Measurements from ENCODE around the gene DPF3. TPM values are rescaled to one million over a fixed set of nuclear protein-coding genes. Genes with fewer than 3 reads are reported as not detected.

DPF3 gene
- total and polyA plus RNA-seq, 2 of the 13 experiments (the other 11 are each of a cell fraction or from before 2014, with no cell fraction given): 0.09 to 0.60 TPM

DNA sequence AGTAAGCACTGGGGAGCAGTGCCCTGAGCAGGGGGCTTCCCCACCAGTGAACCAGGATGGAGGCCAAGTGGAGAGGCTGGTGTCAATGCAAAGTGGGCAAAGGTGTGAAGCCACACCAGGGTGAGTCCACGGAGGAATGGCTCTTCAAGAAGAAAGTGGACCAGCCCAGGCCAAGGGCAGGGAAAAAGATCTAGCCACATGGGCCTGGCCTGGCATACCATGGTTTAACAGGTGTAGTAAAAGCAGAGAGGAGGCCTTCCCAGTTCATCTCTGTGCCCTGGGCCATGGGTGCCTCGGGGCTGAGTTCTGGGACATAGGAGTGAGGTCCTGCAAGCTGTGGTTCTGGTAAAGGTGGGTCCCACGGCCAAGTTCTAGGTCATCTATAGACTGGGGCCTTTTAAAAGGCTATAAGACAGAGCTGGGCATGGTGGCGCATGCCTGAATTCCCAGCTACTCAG is 153.4 kb downstream of the DPF3 start (continued):
- TF ChIP-seq, protein P1, sequence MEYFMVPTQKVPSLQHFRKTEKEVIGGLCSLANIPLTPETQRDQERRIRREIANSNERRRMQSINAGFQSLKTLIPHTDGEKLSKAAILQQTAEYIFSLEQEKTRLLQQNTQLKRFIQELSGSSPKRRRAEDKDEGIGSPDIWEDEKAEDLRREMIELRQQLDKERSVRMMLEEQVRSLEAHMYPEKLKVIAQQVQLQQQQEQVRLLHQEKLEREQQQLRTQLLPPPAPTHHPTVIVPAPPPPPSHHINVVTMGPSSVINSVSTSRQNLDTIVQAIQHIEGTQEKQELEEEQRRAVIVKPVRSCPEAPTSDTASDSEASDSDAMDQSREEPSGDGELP (IDR thresholded peaks at IDR 0.05; ENCODE audit: borderline replicate concordance, low read depth): no peak
- TF ChIP-seq ZNF616 (CRISPR knock-in tag; IDR thresholded peaks at IDR 0.05; ENCODE audit: low read depth) (no peak), NFRKB (IDR thresholded peaks at IDR 0.05) (no peak), ZNF180 (CRISPR knock-in tag; IDR thresholded peaks at IDR 0.05; ENCODE audit: borderline replicate concordance, low read depth) (no peak)

DNA sequence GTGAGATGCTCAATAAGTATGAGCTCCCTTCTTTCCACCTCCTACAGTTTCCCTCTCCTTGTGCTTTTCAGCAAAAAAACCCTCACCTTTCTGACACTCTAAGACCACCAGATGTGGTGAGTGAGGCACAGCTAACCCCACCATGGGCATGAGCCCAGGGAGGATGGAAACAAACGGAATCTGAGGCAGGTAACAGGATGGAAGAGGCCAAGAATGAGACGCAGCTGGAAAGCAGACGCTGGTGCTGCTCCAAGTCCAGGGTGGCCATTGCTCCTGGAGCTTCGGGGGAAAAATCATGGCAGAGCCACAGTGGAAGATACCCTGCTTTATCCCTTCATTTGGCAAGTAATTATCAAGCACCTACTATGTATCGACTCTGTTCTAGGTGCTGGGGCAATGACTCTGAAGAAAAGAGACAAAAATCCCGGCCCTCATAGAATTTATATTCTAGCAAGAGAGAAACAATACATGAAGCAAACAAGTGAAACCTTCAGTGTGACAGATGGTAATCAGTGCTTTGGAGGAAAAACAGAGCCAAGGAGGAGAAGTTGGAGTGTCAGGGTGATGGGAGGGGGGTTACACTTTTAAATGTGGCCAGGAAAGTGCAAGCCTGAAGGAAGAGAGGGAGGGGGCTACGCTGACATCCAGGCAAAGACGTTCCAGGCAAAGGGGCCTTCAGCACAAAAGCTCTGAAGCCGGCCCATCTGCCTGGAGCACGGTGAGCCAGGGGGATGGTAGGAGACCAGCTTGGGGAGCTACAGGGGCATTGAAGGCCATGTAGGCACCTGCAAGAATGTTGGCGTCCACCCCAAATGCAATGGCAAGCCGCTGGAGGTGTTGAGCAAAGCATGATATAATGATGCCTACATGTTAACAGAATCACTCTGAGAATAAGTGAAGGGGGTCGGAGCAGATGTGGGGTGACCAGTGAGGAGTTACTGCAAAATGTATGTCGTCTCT is 154.2 kb downstream of the DPF3 start:
- ChIA-PET CTCF (ENCODE audit: low intra/inter-chr PET ratio, low total read pairs) (no interaction called here), POLR2A (no interaction called here)
- ATAC-seq (no peak), DNase-seq (ENCODE audit: low spot score) (no peak), FAIRE-seq (no peak)
- Histone ChIP-seq H3K36me3 (replicated peaks in 1 of 2; ENCODE audit: control insufficient read depth in 1 of 2, insufficient read depth in 2 of 2, low read length in 2 of 2) (no peaks in the 10 kb centered on the region), H4K20me1 (ENCODE audit: insufficient read depth, low read length) (no peaks in the 10 kb centered on the region), H3K4me2 (ENCODE audit: low read depth, low read length) (no peak overlapping the region), H3K27me3 (ENCODE audit: control insufficient read depth in 1 of 2, insufficient read depth in 2 of 2, low read length in 2 of 2) (peaks cover 0 to 19% of the 10 kb centered on the region in 2 experiments; a peak in 3 of 5 replicates), H3K9me3 (ENCODE audit: low read length) (no peaks in the 10 kb centered on the region), H3K4me1 (ENCODE audit: insufficient read depth, low read length) (no peaks in the 10 kb centered on the region), H2AFZ (ENCODE audit: low read length) (no peak overlapping the region), H3K79me2 (ENCODE audit: insufficient read depth, low read length) (no peaks in the 10 kb centered on the region), H3K9ac (ENCODE audit: insufficient read depth, low read depth, low read length) (no peak overlapping the region), H3K4me3 (replicated peaks in 1 of 3; ENCODE audit: insufficient read depth in 1 of 3, low read depth in 2 of 3, low read length in 3 of 3) (no peak overlapping the region), H3K27ac (ENCODE audit: extremely low read length, insufficient read depth, low read length) (no peak overlapping the region)
- intact Hi-C loops (cut with micrococcal nuclease; ENCODE audit: unreplicated experiment): no loop called here
- in situ Hi-C loops (cut with HindIII; ENCODE audit: extremely low pct_ligation_motif_present, low pct_unique_long_range_greater_than_20kb): no loop called here
- no TSS peak for BruUV-seq (replicated peaks)
- WGBS (ENCODE audit: low lambda C conversion rate): 33% methylated on average over 14 of the region's 14 CpGs
- TF ChIP-seq ZNF441 (CRISPR knock-in tag; IDR thresholded peaks at IDR 0.05; ENCODE audit: borderline replicate concordance) (no peak), SIX1 (CRISPR knock-in tag; IDR thresholded peaks at IDR 0.05; ENCODE audit: borderline replicate concordance) (no peak), TCF7 (IDR thresholded peaks at IDR 0.05; ENCODE audit: low read depth) (no peak), GZF1 (CRISPR knock-in tag; IDR thresholded peaks at IDR 0.05) (no peak), ZSCAN21 (CRISPR knock-in tag; IDR thresholded peaks at IDR 0.05; ENCODE audit: borderline replicate concordance) (no peak), ZNF121 (CRISPR knock-in tag; IDR thresholded peaks at IDR 0.05) (no peak), FOXM1 (CRISPR knock-in tag; IDR thresholded peaks at IDR 0.05) (no peak), TBX2 (CRISPR knock-in tag; IDR thresholded peaks at IDR 0.05; ENCODE audit: borderline replicate concordance) (no peak), ZNF382 (CRISPR knock-in tag; IDR thresholded peaks at IDR 0.05; ENCODE audit: borderline replicate concordance) (no peak)
- TF ChIP-seq, protein P2, sequence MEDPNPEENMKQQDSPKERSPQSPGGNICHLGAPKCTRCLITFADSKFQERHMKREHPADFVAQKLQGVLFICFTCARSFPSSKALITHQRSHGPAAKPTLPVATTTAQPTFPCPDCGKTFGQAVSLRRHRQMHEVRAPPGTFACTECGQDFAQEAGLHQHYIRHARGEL (CRISPR knock-in tag; IDR thresholded peaks at IDR 0.05): no peak
- TF ChIP-seq, protein P3, sequence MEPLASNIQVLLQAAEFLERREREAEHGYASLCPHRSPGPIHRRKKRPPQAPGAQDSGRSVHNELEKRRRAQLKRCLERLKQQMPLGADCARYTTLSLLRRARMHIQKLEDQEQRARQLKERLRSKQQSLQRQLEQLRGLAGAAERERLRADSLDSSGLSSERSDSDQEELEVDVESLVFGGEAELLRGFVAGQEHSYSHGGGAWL (CRISPR knock-in tag; IDR thresholded peaks at IDR 0.05): no peak
- TF ChIP-seq, protein P4, sequence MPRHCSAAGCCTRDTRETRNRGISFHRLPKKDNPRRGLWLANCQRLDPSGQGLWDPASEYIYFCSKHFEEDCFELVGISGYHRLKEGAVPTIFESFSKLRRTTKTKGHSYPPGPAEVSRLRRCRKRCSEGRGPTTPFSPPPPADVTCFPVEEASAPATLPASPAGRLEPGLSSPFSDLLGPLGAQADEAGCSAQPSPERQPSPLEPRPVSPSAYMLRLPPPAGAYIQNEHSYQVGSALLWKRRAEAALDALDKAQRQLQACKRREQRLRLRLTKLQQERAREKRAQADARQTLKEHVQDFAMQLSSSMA (CRISPR knock-in tag; IDR thresholded peaks at IDR 0.05): no peak
- TF ChIP-seq, protein P5, sequence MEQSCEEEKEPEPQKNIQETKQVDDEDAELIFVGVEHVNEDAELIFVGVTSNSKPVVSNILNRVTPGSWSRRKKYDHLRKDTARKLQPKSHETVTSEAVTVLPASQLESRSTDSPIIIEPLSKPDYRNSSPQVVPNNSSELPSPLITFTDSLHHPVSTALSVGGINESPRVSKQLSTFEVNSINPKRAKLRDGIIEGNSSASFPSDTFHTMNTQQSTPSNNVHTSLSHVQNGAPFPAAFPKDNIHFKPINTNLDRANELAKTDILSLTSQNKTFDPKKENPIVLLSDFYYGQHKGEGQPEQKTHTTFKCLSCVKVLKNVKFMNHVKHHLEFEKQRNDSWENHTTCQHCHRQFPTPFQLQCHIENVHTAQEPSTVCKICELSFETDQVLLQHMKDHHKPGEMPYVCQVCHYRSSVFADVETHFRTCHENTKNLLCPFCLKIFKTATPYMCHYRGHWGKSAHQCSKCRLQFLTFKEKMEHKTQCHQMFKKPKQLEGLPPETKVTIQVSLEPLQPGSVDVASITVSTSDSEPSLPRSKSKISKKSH (CRISPR knock-in tag; IDR thresholded peaks at IDR 0.05; ENCODE audit: borderline replicate concordance): no peak
